Natural killer cell (primary cell): Measurements from ENCODE around the gene TOMM20L. TPM values are rescaled to one million over a fixed set of nuclear protein-coding genes. Genes with fewer than 3 reads are reported as not detected.

Source experiments
- ATAC-seq, 3 donors: fragments of 150-1000 bp in 2 of 3; fragments of 200-7000 bp in 1 of 3; cut with Tn5 transposase; 1 replicate in 1 of 3; 2 replicates in 2 of 3; pipeline ENCODE4 v1.10.0; 2021; ENCODE audit warnings: mild to moderate bottlenecking in 2 of 3, moderate library complexity in 2 of 3
- DNase-seq, 2 donors: peaks; one replicate each; pipeline versions ENCODE4 v3.0.0 to v3.0.0-alpha.2; 2013 to 2021; ENCODE audit warnings: mixed read lengths in 1 of 2
- H3K27ac ChIP-seq: one replicate; pipeline ENCODE4 v1.5.1; 2013; ENCODE audit warnings: mild to moderate bottlenecking, low read length
- H3K27me3 ChIP-seq: one replicate; pipeline ENCODE4 v1.6.1; 2013; ENCODE audit warnings: low read length; ENCODE audit not compliant: control insufficient read depth, insufficient read depth
- H3K36me3 ChIP-seq: one replicate; pipeline ENCODE4 v1.6.1; 2013; ENCODE audit warnings: low read length; ENCODE audit not compliant: control insufficient read depth, insufficient read depth
- H3K4me1 ChIP-seq: one replicate; pipeline ENCODE4 v1.6.1; 2013; ENCODE audit warnings: low read length; ENCODE audit not compliant: control insufficient read depth, insufficient read depth
- H3K4me3 ChIP-seq: one replicate; pipeline ENCODE4 v1.5.1; 2013; ENCODE audit warnings: low read length
- H3K9me3 ChIP-seq: one replicate; pipeline ENCODE4 v1.6.1; 2013; ENCODE audit warnings: low read length; ENCODE audit not compliant: control insufficient read depth, insufficient read depth
- H3K27ac Mint-ChIP-seq, 2 donors: one replicate each; pipeline ENCODE4 v1.8.0; 2022; ENCODE audit warnings: mild to moderate bottlenecking in 2 of 2, mixed read lengths in 2 of 2, moderate library complexity in 1 of 2
- H3K27me3 Mint-ChIP-seq, 2 donors: one replicate each; pipeline ENCODE4 v1.8.0; 2022; ENCODE audit warnings: low read depth in 2 of 2, mixed read lengths in 2 of 2
- H3K36me3 Mint-ChIP-seq: one replicate; pipeline ENCODE4 v1.8.0; 2022; ENCODE audit warnings: mixed read lengths
- H3K4me1 Mint-ChIP-seq, 2 donors: one replicate each; pipeline ENCODE4 v1.8.0; 2022; ENCODE audit warnings: mixed read lengths in 2 of 2
- H3K4me3 Mint-ChIP-seq: one replicate; pipeline ENCODE4 v1.8.0; 2022; ENCODE audit warnings: mild to moderate bottlenecking, moderate library complexity, mixed read lengths
- H3K9me3 Mint-ChIP-seq, 2 donors: one replicate each; pipeline ENCODE4 v1.8.0; 2022; ENCODE audit warnings: mixed read lengths in 2 of 2
- CTCF ChIP-seq: fragments of 200-600 bp; IDR thresholded peaks from one replicate; pipeline ENCODE4 v1.8.0; 2022; ENCODE audit warnings: antibody characterized with exemption
- WGBS: methylation state at CpG from one replicate; pipeline ENCODE4 v1.1.7; 2013; ENCODE audit warnings: missing lambda C conversion rate; ENCODE audit not compliant: insufficient coverage; 5-methylcytosine and 5-hydroxymethylcytosine counted together
- intact Hi-C: fragments of 100-400 bp; cut with micrococcal nuclease; formaldehyde crosslinking; loops from one replicate; pipeline ENCODE4 v1.14.2; 2022
- total RNA-seq, 4 donors: library from RNA; stranded (reverse); fragments of 120-200 nt in 1 of 4; gene quantifications; one replicate each; pipeline versions ENCODE4 v1.2.3 to v1.2.4, GENCODE V29; 2013 to 2022

Gene TOMM20L
- total RNA-seq, 3 donors from 2014 or later (not counting 1 experiment from before 2014, with no cell fraction given), result 0.66 TPM; not detected in 2

- 100% methylated on average over 2 of the region's 3 CpGs for WGBS
- Histone ChIP-seq H3K9me3 (no peaks in the 10 kb centered on the region), H3K4me1 (no peaks in the 10 kb centered on the region), H3K27ac (no peak overlapping the region), H3K36me3 (peaks cover 78% of the 10 kb centered on the region), H3K4me3 (no peak overlapping the region), H3K27me3 (no peaks in the 10 kb centered on the region)
- Mint-ChIP-seq H3K27me3 (no peaks in the 10 kb centered on the region), H3K4me3 (no peak overlapping the region), H3K4me1 (no peaks in the 10 kb centered on the region), H3K9me3 (no peaks in the 10 kb centered on the region), H3K27ac (peak overlapping the region in 1 of 2 donors; percentile 43), H3K36me3 (peaks cover 41% of the 10 kb centered on the region)
- TF ChIP-seq CTCF, result no peak
- intact Hi-C loops, result no loop called here
- DNase-seq (no peak), ATAC-seq (no peak)
Measured at GRCh38 chr14:58367296-58367695, 28.4 kb upstream of the TOMM20L start.

- TF ChIP-seq CTCF, result no peak
- WGBS, result 90% methylated on average over 1 of the region's 1 CpG
- intact Hi-C loops, result no loop called here
- DNase-seq (no peak), ATAC-seq (no peak)
- H3K4me1 Mint-ChIP-seq, result no peaks in the 10 kb centered on the region
- Histone ChIP-seq H3K4me1 (no peaks in the 10 kb centered on the region), H3K4me3 (no peak overlapping the region), H3K9me3 (no peaks in the 10 kb centered on the region), H3K36me3 (peaks cover 91% of the 10 kb centered on the region), H3K27me3 (no peaks in the 10 kb centered on the region), H3K27ac (no peak overlapping the region)
- H3K9me3 Mint-ChIP-seq, result no peaks in the 10 kb centered on the region
- no peaks in the 10 kb centered on the region for H3K27me3 Mint-ChIP-seq
- H3K36me3 Mint-ChIP-seq, result peaks cover 41% of the 10 kb centered on the region
- H3K4me3 Mint-ChIP-seq, result no peak overlapping the region
- peak overlapping the region in 1 of 2 donors; percentile 2 for H3K27ac Mint-ChIP-seq
Measured at GRCh38 chr14:58368956-58369355, 26.8 kb upstream of the TOMM20L start.

- no peak overlapping the region for H3K27ac Mint-ChIP-seq
- no peak for TF ChIP-seq CTCF
- DNase-seq (no peak), ATAC-seq (no peak)
- Histone ChIP-seq H3K4me3 (no peak overlapping the region), H3K4me1 (no peaks in the 10 kb centered on the region), H3K27me3 (no peaks in the 10 kb centered on the region), H3K9me3 (no peaks in the 10 kb centered on the region), H3K36me3 (peaks cover 22% of the 10 kb centered on the region), H3K27ac (no peak overlapping the region)
- no peaks in the 10 kb centered on the region for H3K27me3 Mint-ChIP-seq
- H3K4me1 Mint-ChIP-seq, result peaks cover 6 to 22% of the 10 kb centered on the region in 2 donors
- intact Hi-C loops, result no loop called here
- H3K36me3 Mint-ChIP-seq, result peaks cover 16% of the 10 kb centered on the region
- no peaks in the 10 kb centered on the region for H3K9me3 Mint-ChIP-seq
- H3K4me3 Mint-ChIP-seq, result no peak overlapping the region
Measured at GRCh38 chr14:58376791-58377190, 18.9 kb upstream of the TOMM20L start.

- H3K4me3 ChIP-seq, result no peak overlapping the region
- H3K36me3 Mint-ChIP-seq, result no peaks in the 10 kb centered on the region
- H3K27me3 ChIP-seq, result no peaks in the 10 kb centered on the region
- peaks cover 5% of the 10 kb centered on the region in 2 donors for H3K4me1 Mint-ChIP-seq
- H3K27me3 Mint-ChIP-seq, result no peaks in the 10 kb centered on the region
- no peak for TF ChIP-seq CTCF
- no peak overlapping the region for H3K27ac Mint-ChIP-seq
- no peaks in the 10 kb centered on the region for H3K9me3 Mint-ChIP-seq
- ATAC-seq (no peak), DNase-seq (no peak)
- H3K27ac ChIP-seq, result no peak overlapping the region
- peaks cover 5% of the 10 kb centered on the region for H3K4me1 ChIP-seq
- H3K4me3 Mint-ChIP-seq, result no peak overlapping the region
- intact Hi-C loops, result loop anchor here (10.0 kb wide), 2 partner anchors 146 to 286 kb away; partner anchors contain the start of gene PSMA3
- H3K36me3 ChIP-seq, result no peaks in the 10 kb centered on the region
- 95% methylated on average over 1 of the region's 2 CpGs for WGBS
- no peaks in the 10 kb centered on the region for H3K9me3 ChIP-seq
Measured at GRCh38 chr14:58390830-58391229, 4.9 kb upstream of the TOMM20L start.
